Loucy (cell line): ENCODE results near the gene STPG1.
A peak's percentile ranks its signal among the peaks of the same experiment; 100 is the strongest.

Source experiments
- H2AFZ ChIP-seq: fragments of 200-600 bp; sonication (generic); 2 replicates; pipeline ENCODE4 v1.6.0; 2016; ENCODE audit warnings: antibody characterized with exemption, mild to moderate bottlenecking, low read length, moderate library complexity
- H3F3A ChIP-seq: fragments of 200-600 bp; 2 replicates; pipeline ENCODE4 v1.6.0; 2016; ENCODE audit warnings: antibody characterized with exemption, low read depth, mild to moderate bottlenecking
- H3K27me3 ChIP-seq: fragments of 200-600 bp; sonication (generic); 2 replicates; pipeline ENCODE4 v1.6.1; 2014; ENCODE audit warnings: low read length, mild to moderate bottlenecking; ENCODE audit not compliant: insufficient read depth, poor library complexity, severe bottlenecking
- H3K36me3 ChIP-seq: fragments of 200-600 bp; sonication (generic); 2 replicates; pipeline ENCODE4 v1.6.1; 2016; ENCODE audit warnings: low read length; ENCODE audit not compliant: insufficient read depth
- H3K4me1 ChIP-seq: fragments of 200-600 bp; sonication (generic); 2 replicates; pipeline ENCODE4 v1.5.1; 2014; ENCODE audit warnings: low read length, mild to moderate bottlenecking; ENCODE audit not compliant: insufficient read depth, poor library complexity, severe bottlenecking
- H3K4me2 ChIP-seq: fragments of 200-600 bp; sonication (generic); 2 replicates; pipeline ENCODE4 v1.6.0; 2014; ENCODE audit warnings: antibody characterized with exemption, low read length, low read depth, mild to moderate bottlenecking; ENCODE audit not compliant: poor library complexity, severe bottlenecking
- H3K4me3 ChIP-seq: fragments of 200-600 bp; sonication (generic); 2 replicates; pipeline ENCODE4 v1.5.1; 2014; ENCODE audit warnings: low read length, mild to moderate bottlenecking, mixed read lengths; ENCODE audit not compliant: poor library complexity, severe bottlenecking
- H3K79me2 ChIP-seq: fragments of 200-600 bp; sonication (generic); 2 replicates; pipeline ENCODE4 v1.6.1; 2014; ENCODE audit warnings: low read length; ENCODE audit not compliant: insufficient read depth
- H3K9ac ChIP-seq: fragments of 200-600 bp; sonication (generic); 2 replicates; pipeline ENCODE4 v1.6.0; 2014; ENCODE audit warnings: mild to moderate bottlenecking, low read depth, low read length, moderate library complexity; ENCODE audit not compliant: poor library complexity, severe bottlenecking
- H3K9me2 ChIP-seq: fragments of 200-600 bp; sonication (generic); replicated peaks from 2 replicates; pipeline ENCODE4 v1.6.1; 2016; ENCODE audit warnings: low read depth, low read length, mixed read lengths
- H3K9me3 ChIP-seq: fragments of 200-600 bp; sonication (generic); 2 replicates; pipeline ENCODE4 v1.6.1; 2014; ENCODE audit warnings: mild to moderate bottlenecking, antibody characterized with exemption, low read length, low read depth; ENCODE audit not compliant: insufficient read depth
- H4K20me1 ChIP-seq: fragments of 200-600 bp; sonication (generic); 2 replicates; pipeline ENCODE4 v1.6.0; 2014; ENCODE audit warnings: antibody characterized with exemption, low read length, mild to moderate bottlenecking; ENCODE audit not compliant: insufficient read depth, poor library complexity, severe bottlenecking
- EZH2phosphoT487 ChIP-seq: fragments of 200-600 bp; IDR thresholded peaks from 2 replicates; pipeline ENCODE4 v1.6.1; 2018; ENCODE audit warnings: antibody characterized with exemption, mild to moderate bottlenecking, moderate library complexity, borderline replicate concordance
- TF ChIP-seq, protein P1 (sequence below): fragments of 200-600 bp; sonication (generic); conservative IDR thresholded peaks from 2 replicates; pipeline ENCODE4 v1.5.1; 2014; ENCODE audit warnings: mild to moderate bottlenecking, antibody characterized with exemption, low read length

STPG1 gene

DNA sequence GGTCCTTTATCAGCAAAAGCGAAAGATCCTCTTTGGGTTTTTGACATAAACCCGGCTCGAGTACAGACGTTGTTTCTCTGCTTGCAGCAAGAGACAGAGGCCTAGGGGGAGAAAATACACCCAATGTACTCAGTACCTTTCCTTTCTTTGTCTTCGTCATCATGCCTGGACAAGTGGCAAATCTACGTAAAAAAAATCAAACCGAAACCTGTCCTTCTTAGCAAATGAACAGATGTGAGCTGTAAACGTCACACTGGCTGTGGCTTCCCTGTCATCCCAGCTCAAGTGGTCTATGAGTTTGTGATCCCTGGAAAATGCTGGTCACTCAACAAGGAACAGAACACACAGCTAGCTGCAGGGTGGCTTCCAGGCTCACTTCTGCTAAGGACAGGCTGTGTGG lies 39.9 kb downstream of the STPG1 start:
- Histone ChIP-seq H3K79me2 (no peaks in the 10 kb centered on the region), H3F3A (no peaks in the 10 kb centered on the region), H3K27me3 (no peaks in the 10 kb centered on the region)

DNA sequence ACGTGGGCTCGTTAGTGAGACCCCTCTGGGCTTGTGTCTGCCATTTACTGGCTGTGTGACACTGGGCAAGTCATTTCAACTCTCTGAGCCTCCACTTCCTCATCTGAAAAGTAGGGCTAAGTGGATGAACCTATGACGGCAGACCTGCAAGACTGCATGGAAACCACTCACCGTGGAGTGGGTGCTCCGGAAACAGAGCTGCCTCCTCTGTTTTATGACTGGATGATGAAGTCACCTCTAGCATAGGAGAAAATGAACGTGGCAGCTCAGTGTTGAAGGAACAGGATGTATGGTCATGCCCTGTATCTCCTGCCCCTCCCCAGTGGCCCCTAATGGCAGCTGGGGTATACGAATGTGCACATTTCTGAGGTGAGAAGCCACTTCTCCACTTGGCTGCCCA lies 40.5 kb downstream of the STPG1 start:
- no peaks in the 10 kb centered on the region for H3K9me2 ChIP-seq
- peaks cover 14% of the 10 kb centered on the region for H3K4me1 ChIP-seq
- H3K9me3 ChIP-seq, result no peaks in the 10 kb centered on the region
- H3K27me3 ChIP-seq, result no peaks in the 10 kb centered on the region
- H3K9ac ChIP-seq, result peak overlapping the region; percentile 12
- H2AFZ ChIP-seq, result peak overlapping the region; percentile 78
- H4K20me1 ChIP-seq, result no peaks in the 10 kb centered on the region
- no peaks in the 10 kb centered on the region for H3K79me2 ChIP-seq
- H3K4me3 ChIP-seq, result no peak overlapping the region
- no peaks in the 10 kb centered on the region for H3F3A ChIP-seq
- peak overlapping the region; percentile 32 for H3K4me2 ChIP-seq
- TF ChIP-seq EZH2phosphoT487, result no peak
- TF ChIP-seq, protein P1, sequence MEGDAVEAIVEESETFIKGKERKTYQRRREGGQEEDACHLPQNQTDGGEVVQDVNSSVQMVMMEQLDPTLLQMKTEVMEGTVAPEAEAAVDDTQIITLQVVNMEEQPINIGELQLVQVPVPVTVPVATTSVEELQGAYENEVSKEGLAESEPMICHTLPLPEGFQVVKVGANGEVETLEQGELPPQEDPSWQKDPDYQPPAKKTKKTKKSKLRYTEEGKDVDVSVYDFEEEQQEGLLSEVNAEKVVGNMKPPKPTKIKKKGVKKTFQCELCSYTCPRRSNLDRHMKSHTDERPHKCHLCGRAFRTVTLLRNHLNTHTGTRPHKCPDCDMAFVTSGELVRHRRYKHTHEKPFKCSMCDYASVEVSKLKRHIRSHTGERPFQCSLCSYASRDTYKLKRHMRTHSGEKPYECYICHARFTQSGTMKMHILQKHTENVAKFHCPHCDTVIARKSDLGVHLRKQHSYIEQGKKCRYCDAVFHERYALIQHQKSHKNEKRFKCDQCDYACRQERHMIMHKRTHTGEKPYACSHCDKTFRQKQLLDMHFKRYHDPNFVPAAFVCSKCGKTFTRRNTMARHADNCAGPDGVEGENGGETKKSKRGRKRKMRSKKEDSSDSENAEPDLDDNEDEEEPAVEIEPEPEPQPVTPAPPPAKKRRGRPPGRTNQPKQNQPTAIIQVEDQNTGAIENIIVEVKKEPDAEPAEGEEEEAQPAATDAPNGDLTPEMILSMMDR, result no peak
- no peaks in the 10 kb centered on the region for H3K36me3 ChIP-seq

More for the DNA sequence above, 39.9 kb downstream of the STPG1 start:
- Histone ChIP-seq H3K9me3 (no peaks in the 10 kb centered on the region), H4K20me1 (no peaks in the 10 kb centered on the region), H3K9ac (peak overlapping the region; percentile 12), H3K9me2 (no peaks in the 10 kb centered on the region), H3K36me3 (no peaks in the 10 kb centered on the region), H3K4me3 (no peak overlapping the region), H3K4me2 (peak overlapping the region; percentile 32), H3K4me1 (peaks cover 14% of the 10 kb centered on the region), H2AFZ (peak overlapping the region; percentile 78)
- TF ChIP-seq, protein P1, result no peak
- no peak for TF ChIP-seq EZH2phosphoT487

DNA sequence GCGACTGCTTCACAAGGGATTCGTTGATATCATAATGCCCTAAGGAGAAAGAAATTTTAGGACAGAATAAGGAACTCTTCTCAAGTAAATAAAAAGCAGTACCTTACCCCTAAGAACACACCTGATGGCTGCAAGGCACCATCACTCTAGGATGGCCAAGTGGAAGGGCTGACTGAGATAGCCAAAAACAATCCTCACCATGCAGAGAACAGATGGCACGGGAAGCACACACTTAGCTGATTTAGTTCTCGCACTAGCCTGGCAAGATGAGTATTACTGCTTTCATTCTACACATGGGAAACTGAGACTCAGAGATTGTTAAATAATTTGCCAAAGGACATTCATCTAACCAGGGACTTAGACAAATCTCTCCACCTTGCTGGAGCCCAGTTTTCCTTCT lies 43.8 kb downstream of the STPG1 start:
- Histone ChIP-seq H3K4me1 (peaks cover 14% of the 10 kb centered on the region), H3K9ac (no peak overlapping the region), H2AFZ (no peak overlapping the region), H3K36me3 (no peaks in the 10 kb centered on the region), H3K27me3 (no peaks in the 10 kb centered on the region), H3K9me3 (no peaks in the 10 kb centered on the region), H3F3A (no peaks in the 10 kb centered on the region), H3K9me2 (no peaks in the 10 kb centered on the region), H3K4me2 (no peak overlapping the region), H3K79me2 (no peaks in the 10 kb centered on the region), H4K20me1 (no peaks in the 10 kb centered on the region), H3K4me3 (no peak overlapping the region)
- no peak for TF ChIP-seq EZH2phosphoT487
- TF ChIP-seq, protein P1, result no peak
